Stimulated activated CD8-positive, alpha-beta memory T cell treated with anti-CD3 and anti-CD28 coated beads, Interleukin-12 subunit alpha, Interleukin-12 subunit beta, amount 100 ng/mL, for 4 hours (primary cell): ENCODE data around the gene GUK1.

Experiments used
- DNase-seq: peaks from one replicate; pipeline ENCODE4 v3.0.0-alpha.2; 2020; ENCODE audit warnings: low read depth

The GUK1 gene

GRCh38 chr1:228131766-228132165, 8.3 kb upstream of the GUK1 start:
- no peak for DNase-seq

- DNase-seq, result no peak
Observed at GRCh38 chr1:228134591-228134990, 5.5 kb upstream of the GUK1 start.

DNA sequence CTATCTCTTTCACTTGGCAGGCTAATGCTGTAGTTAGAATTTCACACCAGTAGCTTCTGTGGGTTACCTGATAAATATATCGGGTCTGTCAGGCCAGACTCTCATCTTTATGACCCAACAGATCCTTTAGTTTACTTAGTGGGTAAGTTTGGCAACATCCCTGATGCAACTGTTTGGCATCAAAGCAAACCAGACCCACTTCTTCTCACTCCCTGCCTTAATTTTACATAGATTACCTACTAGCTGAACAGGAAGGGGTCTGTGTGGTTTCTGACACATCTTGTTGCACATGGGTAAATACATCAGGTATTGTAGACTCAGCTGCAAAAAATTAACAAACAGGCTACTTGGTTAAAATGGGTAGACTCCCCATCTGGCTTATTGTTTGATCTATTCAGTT, 3.2 kb upstream of the GUK1 start:
- no peak for DNase-seq

GRCh38 chr1:228139406-228139930, 611 bp upstream of the GUK1 start:
- DNase-seq, result no peak

- DNase-seq, result no peak
Observed at GRCh38 chr1:228140724-228141225, 696 bp downstream of the GUK1 start.

- DNase-seq, result no peak
Observed at GRCh38 chr1:228141226-228142044, 1.4 kb downstream of the GUK1 start.

GRCh38 chr1:228142155-228142691, 2.1 kb downstream of the GUK1 start:
- DNase-seq, result no peak

- no peak for DNase-seq
Observed at GRCh38 chr1:228142701-228143136, 2.6 kb downstream of the GUK1 start.

DNA sequence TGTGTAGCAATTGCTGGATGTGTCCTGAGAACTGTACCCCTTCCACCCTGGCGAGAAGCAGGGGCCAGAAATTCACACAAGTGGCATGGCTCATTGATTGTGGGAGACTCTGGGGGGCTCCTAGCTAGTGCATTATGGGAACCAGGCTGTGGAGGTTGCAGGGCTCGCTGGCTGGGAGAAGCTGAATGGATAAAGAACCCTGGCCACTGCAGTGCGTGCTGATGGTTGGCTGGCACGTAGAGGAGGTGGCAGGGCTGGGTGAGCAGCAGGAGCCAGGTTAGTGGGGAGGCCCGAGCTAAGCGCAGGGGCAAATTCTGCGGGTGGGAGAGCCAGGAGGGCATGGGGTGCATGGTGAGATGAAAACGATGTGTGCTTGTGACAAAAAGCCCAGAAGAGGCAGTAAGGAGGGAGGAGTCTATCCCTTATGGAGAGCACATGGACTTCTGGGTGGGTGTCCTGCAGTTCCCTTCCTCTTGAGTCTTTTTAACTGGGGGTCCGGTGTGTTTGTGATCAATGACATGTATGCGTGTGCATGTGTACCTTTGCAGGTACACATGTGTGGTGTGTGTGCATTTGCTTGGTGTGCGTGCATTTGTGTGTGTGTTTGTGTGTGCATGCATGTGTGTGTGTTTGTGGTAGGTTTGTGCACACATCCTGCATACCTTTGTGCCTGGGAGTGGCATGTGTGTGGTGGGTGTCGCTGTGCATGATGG, 3.6 kb downstream of the GUK1 start:
- DNase-seq, result no peak

GRCh38 chr1:228144193-228144992, 4.3 kb downstream of the GUK1 start:
- no peak for DNase-seq

- no peak for DNase-seq
Observed at GRCh38 chr1:228144993-228145343, 4.9 kb downstream of the GUK1 start.

GRCh38 chr1:228145463-228146416, 5.7 kb downstream of the GUK1 start:
- no peak for DNase-seq

DNA sequence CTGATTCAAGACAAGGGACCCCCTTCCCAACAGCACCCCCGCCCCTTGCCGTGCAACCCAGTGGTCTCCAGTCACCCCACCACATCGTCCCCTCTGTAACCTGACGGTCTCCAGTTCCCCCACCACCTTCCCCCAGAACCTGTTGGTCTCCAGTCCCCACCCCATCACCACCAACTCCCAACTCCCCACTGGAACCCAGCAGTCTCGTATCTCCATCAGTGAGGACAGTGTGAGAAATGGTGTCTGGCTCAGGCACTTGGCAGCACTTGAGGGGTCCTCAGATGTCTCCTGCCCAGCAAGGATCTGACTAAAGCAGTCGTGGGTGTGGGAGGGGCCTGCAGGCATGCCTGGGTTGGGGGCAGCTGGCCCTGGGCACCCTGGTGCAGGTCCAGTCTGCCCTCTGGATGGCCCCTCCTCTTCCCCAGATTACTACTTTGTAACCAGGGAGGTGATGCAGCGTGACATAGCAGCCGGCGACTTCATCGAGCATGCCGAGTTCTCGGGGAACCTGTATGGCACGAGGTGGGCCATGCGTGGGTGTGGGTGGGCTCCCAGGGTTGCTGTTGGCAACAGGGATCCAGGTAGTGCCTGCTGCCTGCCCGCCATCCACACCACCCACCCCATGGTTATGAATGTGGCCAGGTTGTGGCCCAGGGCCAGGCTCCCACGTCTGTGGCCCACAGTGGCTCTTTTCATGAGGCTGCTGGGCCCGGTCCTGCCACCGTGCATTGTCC, 6.5 kb downstream of the GUK1 start:
- no peak for DNase-seq

DNA sequence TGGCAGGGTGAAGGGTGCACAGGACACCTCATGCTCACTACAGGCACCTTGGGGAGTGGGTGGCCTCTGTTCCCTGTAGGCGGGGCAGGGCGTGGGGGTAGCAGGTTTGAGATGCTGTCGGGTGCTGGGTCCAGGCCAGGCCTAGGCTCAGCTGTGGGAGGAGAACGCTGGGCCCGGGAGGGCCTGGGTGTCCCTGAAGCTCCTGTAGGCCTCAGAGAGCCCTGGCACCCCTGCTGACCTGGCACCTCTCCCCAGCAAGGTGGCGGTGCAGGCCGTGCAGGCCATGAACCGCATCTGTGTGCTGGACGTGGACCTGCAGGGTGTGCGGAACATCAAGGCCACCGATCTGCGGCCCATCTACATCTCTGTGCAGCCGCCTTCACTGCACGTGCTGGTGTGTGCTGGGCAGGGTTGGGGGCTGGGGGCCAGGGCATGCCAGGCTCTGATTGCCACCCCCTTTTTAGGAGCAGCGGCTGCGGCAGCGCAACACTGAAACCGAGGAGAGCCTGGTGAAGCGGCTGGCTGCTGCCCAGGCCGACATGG, 7.1 kb downstream of the GUK1 start:
- DNase-seq, result no peak

DNA sequence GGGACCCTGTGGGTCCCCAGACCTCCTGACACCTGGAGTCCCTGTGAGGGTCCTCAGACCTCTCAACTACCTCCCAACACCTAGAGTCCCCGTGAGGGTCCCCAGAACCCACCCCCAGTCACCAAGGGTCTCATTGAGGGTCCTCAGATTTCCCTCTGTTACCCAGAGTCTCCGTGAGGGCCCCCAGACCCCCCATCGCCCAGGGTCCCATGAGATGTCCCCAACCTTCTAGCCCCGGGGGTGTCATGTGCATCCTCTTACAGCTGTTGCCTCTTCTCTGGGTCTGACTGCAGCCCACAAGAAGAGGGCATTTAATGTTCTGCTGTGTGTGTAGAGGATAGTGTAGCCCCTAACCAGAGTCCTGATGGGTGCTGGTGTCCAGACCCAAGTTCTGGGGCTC, 7.7 kb downstream of the GUK1 start:
- DNase-seq, result no peak

DNA sequence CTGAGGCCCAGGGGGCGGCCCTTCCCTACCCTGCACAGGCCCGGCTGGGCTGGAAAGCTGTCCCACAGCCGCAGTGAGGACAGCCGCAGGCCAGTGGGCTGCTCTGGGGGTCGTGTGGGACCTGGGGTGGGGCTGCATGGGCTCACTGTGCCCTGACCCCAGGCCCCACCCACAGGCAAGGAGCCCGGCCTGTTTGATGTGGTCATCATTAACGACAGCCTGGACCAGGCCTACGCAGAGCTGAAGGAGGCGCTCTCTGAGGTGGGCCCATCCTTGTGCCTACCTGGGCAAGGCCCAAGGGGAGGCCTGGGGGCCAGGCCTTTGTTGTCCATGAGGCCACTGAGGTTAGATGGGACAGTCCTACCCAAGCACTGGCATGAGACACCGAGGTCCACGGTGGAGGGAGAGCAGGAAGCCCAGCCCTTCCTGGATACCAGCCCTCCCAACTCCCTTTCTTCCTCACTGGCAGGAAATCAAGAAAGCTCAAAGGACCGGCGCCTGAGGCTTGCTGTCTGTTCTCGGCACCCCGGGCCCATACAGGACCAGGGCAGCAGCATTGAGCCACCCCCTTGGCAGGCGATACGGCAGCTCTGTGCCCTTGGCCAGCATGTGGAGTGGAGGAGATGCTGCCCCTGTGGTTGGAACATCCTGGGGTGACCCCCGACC, 8.2 kb downstream of the GUK1 start:
- DNase-seq, result no peak

- DNase-seq, result no peak
Observed at GRCh38 chr1:228148935-228149405, 8.9 kb downstream of the GUK1 start.

- no peak for DNase-seq
Observed at GRCh38 chr1:228149406-228150119, 9.5 kb downstream of the GUK1 start, which contains the start of gene GJC2. Gene GJC2 (plus strand): TSS chr1:228149930. CDS start chr1:228157759, 7,829 bp downstream.
